ENCODE results near the gene IRF5.

The IRF5 gene

DNA sequence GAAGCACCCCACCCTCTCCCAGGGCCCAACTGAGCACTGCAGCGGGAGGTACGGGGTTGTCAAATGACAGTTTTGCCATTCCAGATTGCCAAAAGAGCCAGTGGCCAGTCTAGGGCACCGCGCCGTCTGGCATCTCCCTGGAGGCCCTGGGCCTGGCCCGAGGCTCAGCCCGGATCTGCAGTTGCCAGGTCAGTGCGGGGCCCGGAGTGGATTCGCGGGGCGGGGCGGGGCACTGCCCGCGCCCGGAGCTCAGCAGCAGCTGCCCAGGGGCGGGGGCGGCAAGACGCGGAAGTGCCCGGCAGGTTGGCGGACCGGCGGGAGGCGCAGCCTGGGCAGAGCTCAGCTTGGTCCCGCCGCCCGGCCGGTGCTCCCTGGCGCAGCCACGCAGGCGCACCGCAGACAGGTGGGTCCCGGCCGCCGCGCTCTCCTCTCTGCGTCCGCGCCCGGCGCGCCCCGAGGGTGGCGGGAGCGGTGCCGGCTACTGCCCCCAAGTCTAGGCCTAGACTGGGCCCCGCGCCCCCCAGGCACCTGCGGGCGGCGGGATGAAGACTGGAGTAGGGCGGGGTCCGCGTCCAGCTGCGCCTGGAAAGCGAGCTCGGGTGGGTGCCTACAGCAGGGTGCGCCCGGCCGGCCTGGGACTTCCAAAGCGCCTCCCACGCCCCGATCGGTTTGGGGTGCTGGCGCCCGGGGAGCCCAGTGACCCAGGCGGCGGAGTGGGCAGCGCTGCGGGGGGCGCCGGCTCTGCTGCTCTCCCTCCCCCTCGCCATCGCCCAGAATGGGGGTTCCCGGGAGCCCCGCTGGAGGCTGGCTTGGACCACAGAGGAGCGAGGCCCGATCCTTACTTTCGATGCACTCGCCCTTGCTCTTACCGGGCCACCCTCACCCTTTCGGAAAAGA is at the start of gene IRF5:
TSS of gene IRF5 (plus strand) at position 281 of the 897 bp plus-strand sequence. CDS start 4,155 bp downstream, outside the sequence.
- Histone ChIP-seq H3K27ac (peak within 1 kb of the TSS; percentile 18; the same call in 1 of the 2 replicates), H2AFZ (ENCODE audit: low read depth) (peak within 1 kb of the TSS; percentile 76), H3K36me3 (ENCODE audit: insufficient read depth) (no peaks in the 10 kb centered on the region), H3K9ac (peak within 1 kb of the TSS; percentile 47), H3K4me3 (IDR thresholded peaks at IDR 0.05; ENCODE audit: insufficient read depth, low read depth, low read length) (peak within 1 kb of the TSS; percentile 59), H3K4me1 (ENCODE audit: low read depth, poor library complexity, severe bottlenecking) (peaks cover 58% of the 10 kb centered on the region), H3K27me3 (ENCODE audit: insufficient read depth, low read depth) (no peaks in the 10 kb centered on the region), H4K20me1 (ENCODE audit: insufficient read depth) (no peaks in the 10 kb centered on the region), H3K79me2 (ENCODE audit: insufficient read depth, low read depth) (no peaks in the 10 kb centered on the region), H3K4me2 (peak within 1 kb of the TSS; percentile 88)
- TF ChIP-seq CTCF (conservative IDR thresholded peaks at IDR 0.05; ENCODE audit: low read depth, low read length) = no peak

GRCh38 chr7:128888039-128888755 is 49.5 kb upstream of the IRF5 start:
- Histone ChIP-seq H3K4me2 (no peak overlapping the region), H3K4me3 (IDR thresholded peaks at IDR 0.05; ENCODE audit: insufficient read depth, low read depth, low read length) (no peak overlapping the region), H2AFZ (ENCODE audit: low read depth) (no peak overlapping the region), H3K27ac (no peak overlapping the region), H3K4me1 (ENCODE audit: low read depth, poor library complexity, severe bottlenecking) (peaks cover 3% of the 10 kb centered on the region), H4K20me1 (ENCODE audit: insufficient read depth) (no peaks in the 10 kb centered on the region), H3K79me2 (ENCODE audit: insufficient read depth, low read depth) (no peaks in the 10 kb centered on the region), H3K36me3 (ENCODE audit: insufficient read depth) (no peaks in the 10 kb centered on the region), H3K27me3 (ENCODE audit: insufficient read depth, low read depth) (peaks cover 19% of the 10 kb centered on the region; the same call in 1 of the 2 replicates), H3K9ac (no peak overlapping the region)
- TF ChIP-seq CTCF (conservative IDR thresholded peaks at IDR 0.05; ENCODE audit: low read depth, low read length) = no peak

DNA sequence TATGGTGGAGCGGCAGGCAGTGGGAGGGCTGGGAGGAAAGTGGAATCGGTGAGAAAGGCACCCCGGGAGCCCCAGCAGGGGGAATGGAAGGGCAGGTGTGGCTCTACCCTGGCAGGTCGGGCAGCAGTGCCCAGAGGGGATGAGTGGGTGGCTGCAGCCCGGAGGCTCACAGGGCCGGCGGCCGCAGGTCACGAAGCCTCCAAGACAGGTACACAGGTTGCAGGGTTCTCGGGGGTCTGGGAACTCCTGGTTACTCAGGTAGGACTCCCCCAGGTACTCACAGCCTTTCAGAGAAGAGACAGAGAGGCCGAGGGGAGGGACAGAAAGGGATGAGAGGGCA is 49.0 kb upstream of the IRF5 start:
- H2AFZ ChIP-seq (ENCODE audit: low read depth) = no peak overlapping the region
- no peak overlapping the region for H3K9ac ChIP-seq
- no peaks in the 10 kb centered on the region for H3K36me3 ChIP-seq (ENCODE audit: insufficient read depth)
- H3K79me2 ChIP-seq (ENCODE audit: insufficient read depth, low read depth) = no peaks in the 10 kb centered on the region
- no peak for TF ChIP-seq CTCF (conservative IDR thresholded peaks at IDR 0.05; ENCODE audit: low read depth, low read length)
- H3K27me3 ChIP-seq (ENCODE audit: insufficient read depth, low read depth) = peaks cover 19% of the 10 kb centered on the region; the same call in 1 of the 2 replicates
- H3K4me3 ChIP-seq (IDR thresholded peaks at IDR 0.05; ENCODE audit: insufficient read depth, low read depth, low read length) = no peak overlapping the region
- no peak overlapping the region for H3K4me2 ChIP-seq
- H3K4me1 ChIP-seq (ENCODE audit: low read depth, poor library complexity, severe bottlenecking) = peaks cover 2% of the 10 kb centered on the region
- no peaks in the 10 kb centered on the region for H4K20me1 ChIP-seq (ENCODE audit: insufficient read depth)
- H3K27ac ChIP-seq = no peak overlapping the region

DNA sequence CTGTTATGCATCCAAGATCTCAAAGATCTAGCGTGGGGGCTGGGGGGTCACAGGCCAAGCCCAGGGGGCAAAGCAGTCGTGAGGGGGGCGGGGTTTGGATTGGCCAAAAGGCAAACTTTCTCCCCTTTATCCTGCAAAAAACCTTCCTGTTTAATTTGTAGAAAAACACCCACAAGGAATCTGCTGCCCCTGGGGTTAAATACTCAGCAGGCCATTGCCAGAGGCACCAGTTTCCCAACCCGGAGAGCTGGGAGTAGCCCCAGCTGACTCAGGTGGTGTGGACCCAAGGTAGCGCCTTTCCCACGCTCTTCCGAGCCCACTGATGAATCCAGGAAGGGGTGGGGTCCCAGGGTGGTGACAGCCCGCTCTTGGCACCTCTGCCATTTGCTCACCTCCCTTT is 48.6 kb upstream of the IRF5 start:
- peaks cover 19% of the 10 kb centered on the region; the same call in 1 of the 2 replicates for H3K27me3 ChIP-seq (ENCODE audit: insufficient read depth, low read depth)
- no peaks in the 10 kb centered on the region for H4K20me1 ChIP-seq (ENCODE audit: insufficient read depth)
- no peaks in the 10 kb centered on the region for H3K4me1 ChIP-seq (ENCODE audit: low read depth, poor library complexity, severe bottlenecking)
- no peak overlapping the region for H3K9ac ChIP-seq
- H3K4me3 ChIP-seq (IDR thresholded peaks at IDR 0.05; ENCODE audit: insufficient read depth, low read depth, low read length) = no peak overlapping the region
- H2AFZ ChIP-seq (ENCODE audit: low read depth) = no peak overlapping the region
- H3K4me2 ChIP-seq = no peak overlapping the region
- no peak for TF ChIP-seq CTCF (conservative IDR thresholded peaks at IDR 0.05; ENCODE audit: low read depth, low read length)
- no peaks in the 10 kb centered on the region for H3K79me2 ChIP-seq (ENCODE audit: insufficient read depth, low read depth)
- H3K27ac ChIP-seq = no peak overlapping the region
- no peaks in the 10 kb centered on the region for H3K36me3 ChIP-seq (ENCODE audit: insufficient read depth)

Measured in KMS-11 (cell line).